K562 (cell line): Measurements from ENCODE around the gene TBATA. TPM values are rescaled to one million over a fixed set of nuclear protein-coding genes. Genes with fewer than 3 reads are reported as not detected.

Experiments
- ATAC-seq: fragments of 200-7000 bp; cut with Tn5 transposase; 3 replicates; pipeline ENCODE4 v1.9.1; 2020; ENCODE audit warnings: moderate library complexity
- BruUV-seq: library from RNA; stranded (reverse); fragments of 400-500 nt; replicated peaks from 2 replicates; lab custom pipeline; 2021; lab: Mats Ljungman, UMichigan
- CTCF ChIA-PET: fragments of 300-600 bp; formaldehyde crosslinking; extraction: SDS; loops from one replicate; lab custom pipeline; 2021; ENCODE audit warnings: low intra/inter-chr PET ratio; lab: Yijun Ruan, JAX
- POLR2A ChIA-PET: fragments of 300-600, 350-650 bp; sonication (Branson Sonifier 250); formaldehyde crosslinking; extraction: SDS; loops from one replicate; lab custom pipeline; 2021; ENCODE audit warnings: antibody characterized with exemption, inconsistent platforms; lab: Yijun Ruan, JAX
- DNase-seq, 4 experiments: peaks; one replicate each; pipeline versions ENCODE4 v3.0.0 to v3.0.0-alpha.2; 2011 to 2018; ENCODE audit warnings: low spot score in 3 of 4, mixed read lengths in 3 of 4; ENCODE audit errors: extremely low read depth in 1 of 4
- FAIRE-seq: peaks from 2 replicates; lab custom pipeline; 2011; peaks lifted over from hg19 to GRCh38; lab: Jason Lieb, UNC
- H2AFZ ChIP-seq: 2 replicates; pipeline ENCODE4 v1.6.0; 2011; ENCODE audit warnings: low read depth, low read length, control low read depth, inconsistent platforms
- H3K27ac ChIP-seq: fragments of 200-600 bp; 3 replicates; pipeline ENCODE4 v1.8.0; 2011; ENCODE audit warnings: low read depth, mild to moderate bottlenecking, control low read depth, inconsistent platforms, low read length, moderate library complexity, mixed read lengths; ENCODE audit errors: extremely low read depth
- H3K27me3 ChIP-seq, 2 experiments: fragments of 300-600 bp in 1 of 2; 2 replicates in 1 of 2; 3 replicates in 1 of 2; pipeline versions ENCODE4 v1.6.0 to v1.8.0; 2011; ENCODE audit warnings: inconsistent platforms in 2 of 2, low read length in 2 of 2, mild to moderate bottlenecking in 1 of 2, mixed read lengths in 1 of 2, moderate library complexity in 1 of 2; ENCODE audit not compliant: control insufficient read depth in 2 of 2, insufficient read depth in 2 of 2
- H3K36me3 ChIP-seq: fragments of 300-600 bp; 3 replicates; pipeline ENCODE4 v1.8.0; 2011; ENCODE audit warnings: mild to moderate bottlenecking, low read length, inconsistent platforms; ENCODE audit not compliant: control insufficient read depth, insufficient read depth
- H3K4me1 ChIP-seq, 2 experiments: fragments of 200-600 bp in 1 of 2; replicated peaks in 1 of 2; 2 replicates in 1 of 2; 3 replicates in 1 of 2; pipeline versions ENCODE4 v1.5.1 to v1.8.0; 2011; ENCODE audit warnings: inconsistent platforms in 2 of 2, low read length in 2 of 2, mild to moderate bottlenecking in 1 of 2, mixed read lengths in 1 of 2, moderate library complexity in 1 of 2; ENCODE audit not compliant: control insufficient read depth in 2 of 2, insufficient read depth in 2 of 2
- H3K4me2 ChIP-seq: 2 replicates; pipeline ENCODE4 v1.6.1; 2011; ENCODE audit warnings: low read length, control low read depth, inconsistent platforms, mixed read lengths; ENCODE audit not compliant: insufficient read depth
- H3K4me3 ChIP-seq: fragments of 200-600 bp; sonication (generic), shearing (Covaris generic); 2 replicates; pipeline ENCODE4 v1.5.1; 2016; ENCODE audit warnings: control low read depth, inconsistent platforms
- H3K79me2 ChIP-seq: fragments of 200-600 bp; 3 replicates; pipeline ENCODE4 v1.8.0; 2011; ENCODE audit warnings: low read length, inconsistent platforms; ENCODE audit not compliant: control insufficient read depth, insufficient read depth
- H3K9ac ChIP-seq, 2 experiments: 2 replicates each; pipeline versions ENCODE4 v1.6.0 to v1.6.1; 2011; ENCODE audit warnings: low read depth in 2 of 2, low read length in 2 of 2, control low read depth in 1 of 2, inconsistent platforms in 1 of 2, mild to moderate bottlenecking in 1 of 2, mixed read lengths in 1 of 2; ENCODE audit not compliant: insufficient read depth in 1 of 2
- H3K9me1 ChIP-seq: one replicate; pipeline ENCODE4 v1.6.0; 2011; ENCODE audit warnings: inconsistent platforms, mild to moderate bottlenecking, low read length, moderate library complexity; ENCODE audit not compliant: control insufficient read depth, insufficient read depth
- H3K9me3 ChIP-seq: replicated peaks from 2 replicates; pipeline ENCODE4 v1.5.1; 2011; ENCODE audit warnings: low read depth, low read length, inconsistent platforms; ENCODE audit not compliant: control insufficient read depth, insufficient read depth
- H4K20me1 ChIP-seq: replicated peaks from 2 replicates; pipeline ENCODE4 v1.6.1; 2011; ENCODE audit warnings: low read length, inconsistent platforms, mixed read lengths; ENCODE audit not compliant: control insufficient read depth, insufficient read depth
- ARID3B ChIP-seq: fragments of 250-450 bp; sonication (Bioruptor Pico); IDR thresholded peaks from 2 replicates; pipeline ENCODE4 v1.4.0; 2020; ENCODE audit warnings: borderline replicate concordance
- ATF2 ChIP-seq: sonication (generic); formaldehyde crosslinking; IDR thresholded peaks from 2 replicates; pipeline ENCODE4 v1.8.1; 2022; ENCODE audit warnings: missing genetic modification reagents
- ETV1 ChIP-seq: fragments of 450-650 bp; conservative IDR thresholded peaks from 2 replicates; pipeline ENCODE4 v1.6.1; 2016; ENCODE audit warnings: missing genetic modification characterization, control low read depth, low read depth, missing compliant biosample characterization
- NBN ChIP-seq: fragments of 450-650 bp; IDR thresholded peaks from 2 replicates; pipeline ENCODE4 v1.6.1; 2016; ENCODE audit warnings: low read depth, mild to moderate bottlenecking
- PTTG1 ChIP-seq: fragments of 450-650 bp; IDR thresholded peaks from 2 replicates; pipeline ENCODE4 v1.6.1; 2016; ENCODE audit warnings: low read depth, mild to moderate bottlenecking, missing genetic modification characterization, missing compliant biosample characterization
- RBM39 ChIP-seq: fragments of 200-400 bp; formaldehyde crosslinking; optimal IDR thresholded peaks from 2 replicates; pipeline ENCODE3; 2018; ENCODE audit warnings: low read depth, low read length
- RFX7 ChIP-seq: fragments of 250-450 bp; sonication (Bioruptor Pico); IDR thresholded peaks from 2 replicates; pipeline ENCODE4 v1.5.1; 2021; ENCODE audit warnings: mild to moderate bottlenecking
- SOX6 ChIP-seq: fragments of 450-650 bp; IDR thresholded peaks from 2 replicates; pipeline ENCODE4 v1.6.1; 2014; ENCODE audit warnings: mild to moderate bottlenecking
- TGIF2 ChIP-seq: sonication (generic); formaldehyde crosslinking; IDR thresholded peaks from 2 replicates; pipeline ENCODE4 v1.8.1; 2022; ENCODE audit warnings: mild to moderate bottlenecking, missing genetic modification reagents, moderate library complexity
- ZNF431 ChIP-seq: sonication (generic); formaldehyde crosslinking; IDR thresholded peaks from 2 replicates; pipeline ENCODE4 v1.8.0; 2022; ENCODE audit warnings: mild to moderate bottlenecking, missing genetic modification reagents
- ZNF830 ChIP-seq: fragments of 250-450 bp; sonication (Bioruptor Pico); IDR thresholded peaks from 2 replicates; pipeline ENCODE4 v1.5.0; 2021; ENCODE audit warnings: mild to moderate bottlenecking
- WGBS: fragments of 100-300 bp; shearing (Covaris generic); methylation state at CpG from one replicate; pipeline ENCODE4 v1.1.6; 2016; ENCODE audit warnings: low coverage, mixed read lengths; ENCODE audit not compliant: insufficient coverage; ENCODE audit errors: missing lambda C conversion rate; 5-methylcytosine and 5-hydroxymethylcytosine counted together
- in situ Hi-C: fragments of 300-500 bp; cut with MboI; formaldehyde crosslinking; loops from 4 replicates; pipeline ENCODE4 v1.15.0; 2018; ENCODE audit warnings: inconsistent platforms, mixed read lengths
- intact Hi-C: fragments of 100-400 bp; cut with micrococcal nuclease; formaldehyde crosslinking; loops from 2 replicates; pipeline ENCODE4 v1.14.2; 2022
- polyA plus RNA-seq, 8 experiments: library from polyadenylated mRNA; depleted of rRNA in 4 of 8; stranded (reverse) in 5 of 8; unstranded in 3 of 8; fragments of >200 nt; fragmentation: Nextera tagmentation in 2 of 8; fragmentation: Illumina TruSeq in 1 of 8; extraction: Ambion mirVana in 2 of 8; extraction: Trizol in 1 of 8; gene quantifications; 2 replicates each; pipeline versions ENCODE4 v1.2.1 to v1.2.3, GENCODE V29; 2011 to 2014; ENCODE audit warnings: inconsistent platforms in 1 of 8, missing spikeins in 1 of 8
- total RNA-seq, 7 experiments: library from RNA; depleted of rRNA in 6 of 7; stranded (reverse); fragments of >200 nt in 6 of 7; fragmentation: Illumina TruSeq in 2 of 7; extraction: Trizol in 2 of 7; gene quantifications; 2 replicates each; pipeline versions ENCODE4 v1.2.1 to v1.2.3, GENCODE V29; 2011 to 2021; ENCODE audit warnings: low replicate concordance in 1 of 7
- TF ChIP-seq, protein P1 (sequence below): fragments of 450-650 bp; IDR thresholded peaks from 2 replicates; pipeline ENCODE4 v1.6.1; 2017; ENCODE audit warnings: mild to moderate bottlenecking, moderate library complexity
- TF ChIP-seq, protein P2 (sequence below): fragments of 250-450 bp; sonication (Bioruptor Pico); IDR thresholded peaks from 2 replicates; pipeline ENCODE4 v1.5.1; 2021; ENCODE audit warnings: mild to moderate bottlenecking
- TF ChIP-seq, protein P3 (sequence below): sonication (generic); IDR thresholded peaks from 2 replicates; pipeline ENCODE4 v1.6.1; 2016

The TBATA gene
- total and polyA plus RNA-seq, 9 of the 15 experiments (the other 6 are each of a cell fraction or from before 2014, with no cell fraction given), result not detected

- POLR2A ChIA-PET, result interaction anchor here (0.6 to 0.7 kb wide), 2 partner anchors 16 to 47 kb away, joined by 3 to 4 read pairs; no protein-coding TSS in a partner anchor
- in situ Hi-C loops (loop anchor here (5.0 kb wide), 1 partner anchor 210 kb away; no protein-coding TSS in a partner anchor), intact Hi-C loops (no loop called here)
- H3K4me1 ChIP-seq, result peaks cover 19 to 20% of the 10 kb centered on the region in 2 experiments
- no TSS peak for BruUV-seq
- CTCF ChIA-PET, result interaction anchor here (0.6 to 2.5 kb wide), 3 partner anchors 119 to 212 kb away, joined by 3 to 10 read pairs (median 8); no protein-coding TSS in a partner anchor
- H3K27ac ChIP-seq, result no peak overlapping the region
- peak overlapping the region in 1 of 2 experiments; percentile 59; a peak in 1 of 4 replicates for H3K9ac ChIP-seq
- FAIRE-seq (no peak), DNase-seq (no peak), ATAC-seq (no peak)
- H3K9me1 ChIP-seq, result no peaks in the 10 kb centered on the region
- H4K20me1 ChIP-seq, result no peaks in the 10 kb centered on the region
- peaks cover 11% of the 10 kb centered on the region for H3K9me3 ChIP-seq
- no peak overlapping the region for H3K4me2 ChIP-seq
- TF ChIP-seq ETV1 (tag) (no peak), PTTG1 (tag) (no peak), RFX7 (CRISPR knock-in tag) (no peak), NBN (no peak), SOX6 (no peak), ZNF830 (CRISPR knock-in tag) (no peak), RBM39 (no peak), ZNF431 (CRISPR knock-in tag) (no peak), ATF2 (no peak), ARID3B (CRISPR knock-in tag) (no peak), TGIF2 (CRISPR knock-in tag) (no peak)
- TF ChIP-seq, protein P1, sequence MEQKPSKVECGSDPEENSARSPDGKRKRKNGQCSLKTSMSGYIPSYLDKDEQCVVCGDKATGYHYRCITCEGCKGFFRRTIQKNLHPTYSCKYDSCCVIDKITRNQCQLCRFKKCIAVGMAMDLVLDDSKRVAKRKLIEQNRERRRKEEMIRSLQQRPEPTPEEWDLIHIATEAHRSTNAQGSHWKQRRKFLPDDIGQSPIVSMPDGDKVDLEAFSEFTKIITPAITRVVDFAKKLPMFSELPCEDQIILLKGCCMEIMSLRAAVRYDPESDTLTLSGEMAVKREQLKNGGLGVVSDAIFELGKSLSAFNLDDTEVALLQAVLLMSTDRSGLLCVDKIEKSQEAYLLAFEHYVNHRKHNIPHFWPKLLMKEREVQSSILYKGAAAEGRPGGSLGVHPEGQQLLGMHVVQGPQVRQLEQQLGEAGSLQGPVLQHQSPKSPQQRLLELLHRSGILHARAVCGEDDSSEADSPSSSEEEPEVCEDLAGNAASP, result no peak
- TF ChIP-seq, protein P2, sequence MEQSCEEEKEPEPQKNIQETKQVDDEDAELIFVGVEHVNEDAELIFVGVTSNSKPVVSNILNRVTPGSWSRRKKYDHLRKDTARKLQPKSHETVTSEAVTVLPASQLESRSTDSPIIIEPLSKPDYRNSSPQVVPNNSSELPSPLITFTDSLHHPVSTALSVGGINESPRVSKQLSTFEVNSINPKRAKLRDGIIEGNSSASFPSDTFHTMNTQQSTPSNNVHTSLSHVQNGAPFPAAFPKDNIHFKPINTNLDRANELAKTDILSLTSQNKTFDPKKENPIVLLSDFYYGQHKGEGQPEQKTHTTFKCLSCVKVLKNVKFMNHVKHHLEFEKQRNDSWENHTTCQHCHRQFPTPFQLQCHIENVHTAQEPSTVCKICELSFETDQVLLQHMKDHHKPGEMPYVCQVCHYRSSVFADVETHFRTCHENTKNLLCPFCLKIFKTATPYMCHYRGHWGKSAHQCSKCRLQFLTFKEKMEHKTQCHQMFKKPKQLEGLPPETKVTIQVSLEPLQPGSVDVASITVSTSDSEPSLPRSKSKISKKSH (CRISPR knock-in tag), result no peak
- TF ChIP-seq, protein P3, sequence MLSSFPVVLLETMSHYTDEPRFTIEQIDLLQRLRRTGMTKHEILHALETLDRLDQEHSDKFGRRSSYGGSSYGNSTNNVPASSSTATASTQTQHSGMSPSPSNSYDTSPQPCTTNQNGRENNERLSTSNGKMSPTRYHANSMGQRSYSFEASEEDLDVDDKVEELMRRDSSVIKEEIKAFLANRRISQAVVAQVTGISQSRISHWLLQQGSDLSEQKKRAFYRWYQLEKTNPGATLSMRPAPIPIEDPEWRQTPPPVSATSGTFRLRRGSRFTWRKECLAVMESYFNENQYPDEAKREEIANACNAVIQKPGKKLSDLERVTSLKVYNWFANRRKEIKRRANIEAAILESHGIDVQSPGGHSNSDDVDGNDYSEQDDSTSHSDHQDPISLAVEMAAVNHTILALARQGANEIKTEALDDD, result no peak
- WGBS, result 85% methylated on average over 10 of the region's 10 CpGs
- no peaks in the 10 kb centered on the region for H3K27me3 ChIP-seq
- no peak overlapping the region for H3K4me3 ChIP-seq
- peaks cover 45% of the 10 kb centered on the region for H3K36me3 ChIP-seq
- no peak overlapping the region for H2AFZ ChIP-seq
- H3K79me2 ChIP-seq, result no peaks in the 10 kb centered on the region
Measured at GRCh38 chr10:70761727-70762350, 23.3 kb downstream of the TBATA start.
